Activated CD4-positive, alpha-beta T cell treated with anti-CD3 and anti-CD28 coated beads for 4 hours (primary cell): ENCODE measurements around the gene LRP1.
A peak's percentile ranks its signal among the peaks of the same experiment; 100 is the strongest.

Experiments
- DNase-seq, 2 donors: peaks; one replicate each; pipeline ENCODE4 v3.0.0-alpha.2; 2020

Gene LRP1

GRCh38 chr12:57215065-57215464 is 86.8 kb downstream of the LRP1 start:
- DNase-seq: no peak

- no peak for DNase-seq
These were observed 87.4 kb downstream of the LRP1 start for GRCh38 chr12:57215668-57216013.

- DNase-seq: peak; percentile 70 to 74
These were observed 88.0 kb downstream of the LRP1 start, which contains the start of gene NXPH4 for GRCh38 chr12:57216014-57216911. TSS of gene NXPH4 (plus strand) at chr12:57216794. CDS start at chr12:57216970, 176 bp downstream.

GRCh38 chr12:57216921-57217879 is 88.9 kb downstream of the LRP1 start:
- no peak for DNase-seq

- DNase-seq: no peak
These were observed 90.0 kb downstream of the LRP1 start for GRCh38 chr12:57218030-57218853.

GRCh38 chr12:57219205-57219992 is 91.1 kb downstream of the LRP1 start:
- no peak for DNase-seq

GRCh38 chr12:57219993-57220754 is 91.9 kb downstream of the LRP1 start:
- no peak for DNase-seq

- no peak for DNase-seq
These were observed 92.5 kb downstream of the LRP1 start for GRCh38 chr12:57220770-57221168.

GRCh38 chr12:57221169-57221917 is 93.1 kb downstream of the LRP1 start:
- DNase-seq: no peak

- no peak for DNase-seq
These were observed 94.3 kb downstream of the LRP1 start for GRCh38 chr12:57222286-57223190.

- DNase-seq: no peak
These were observed 95.2 kb downstream of the LRP1 start for GRCh38 chr12:57223191-57224165.

- DNase-seq: no peak
These were observed 96.1 kb downstream of the LRP1 start for GRCh38 chr12:57224278-57224972.

- peak; percentile 57 to 64 for DNase-seq
These were observed 96.8 kb downstream of the LRP1 start for GRCh38 chr12:57224973-57225679.

GRCh38 chr12:57225680-57226210 is 97.5 kb downstream of the LRP1 start:
- no peak for DNase-seq

GRCh38 chr12:57226588-57227314 is 98.5 kb downstream of the LRP1 start:
- no peak for DNase-seq
